Smooth muscle cell (in vitro differentiated cells): ENCODE data around the gene TMEM214. TPM values are rescaled to one million over a fixed set of nuclear protein-coding genes. Genes with fewer than 3 reads are reported as not detected.

Experiments used
- DNase-seq: peaks from one replicate; lab custom pipeline; 2025; ENCODE audit not compliant: unreplicated experiment; lab: John Stamatoyannopoulos, UW
- H2AFZ ChIP-seq: fragments of 200-600 bp; sonication (generic); 2 replicates; pipeline ENCODE4 v1.6.0; 2016; ENCODE audit warnings: antibody characterized with exemption, low read depth, mild to moderate bottlenecking
- H3F3A ChIP-seq: fragments of 200-600 bp; sonication (generic); 2 replicates; pipeline ENCODE4 v1.6.0; 2017; ENCODE audit warnings: antibody characterized with exemption, low read depth
- H3K27ac ChIP-seq: fragments of 200-600 bp; sonication (generic); 2 replicates; pipeline ENCODE4 v1.5.1; 2016; ENCODE audit warnings: low read depth, mild to moderate bottlenecking
- H3K27me3 ChIP-seq: fragments of 200-600 bp; sonication (generic); 2 replicates; pipeline ENCODE4 v1.6.1; 2016; ENCODE audit warnings: low read depth, mild to moderate bottlenecking
- H3K36me3 ChIP-seq: fragments of 200-600 bp; sonication (generic); 2 replicates; pipeline ENCODE4 v1.5.1; 2016; ENCODE audit warnings: low read depth
- H3K4me1 ChIP-seq: fragments of 200-600 bp; sonication (generic); 2 replicates; pipeline ENCODE4 v1.5.1; 2016; ENCODE audit warnings: low read depth
- H3K4me2 ChIP-seq: fragments of 200-600 bp; sonication (generic); 2 replicates; pipeline ENCODE4 v1.6.0; 2016; ENCODE audit warnings: mild to moderate bottlenecking
- H3K4me3 ChIP-seq: fragments of 200-600 bp; sonication (generic); 2 replicates; pipeline ENCODE4 v1.5.1; 2016; ENCODE audit warnings: mild to moderate bottlenecking
- H3K79me2 ChIP-seq: fragments of 200-600 bp; sonication (generic); 2 replicates; pipeline ENCODE4 v1.6.0; 2016; ENCODE audit warnings: low read depth, mild to moderate bottlenecking
- H3K9ac ChIP-seq: fragments of 200-600 bp; sonication (generic); 2 replicates; pipeline ENCODE4 v1.6.0; 2016; ENCODE audit warnings: low read depth
- H3K9me3 ChIP-seq: fragments of 200-600 bp; sonication (generic); replicated peaks from 2 replicates; pipeline ENCODE4 v1.5.1; 2016; ENCODE audit warnings: low read depth
- H4K20me1 ChIP-seq: fragments of 200-600 bp; sonication (generic); 2 replicates; pipeline ENCODE4 v1.6.0; 2016; ENCODE audit warnings: low read depth
- WGBS: methylation state at CpG from one replicate; pipeline ENCODE4 v1.1.7; 2016; ENCODE audit warnings: low lambda C conversion rate; 5-methylcytosine and 5-hydroxymethylcytosine counted together
- polyA plus RNA-seq: library from polyadenylated mRNA; unstranded; fragments of >200 nt; fragmentation: Nextera tagmentation; extraction: Ambion mirVana; gene quantifications from 2 replicates; pipeline ENCODE4 v1.2.1, GENCODE V29; 2016
- total RNA-seq: library from RNA; depleted of rRNA; stranded (reverse); fragments of >200 nt; gene quantifications from 2 replicates; pipeline ENCODE4 v1.2.3, GENCODE V29; 2014
- TF ChIP-seq, protein P1 (sequence below): fragments of 200-600 bp; sonication (generic); IDR thresholded peaks from 2 replicates; pipeline ENCODE4 v1.5.1; 2017; ENCODE audit warnings: borderline replicate concordance, mild to moderate bottlenecking, antibody characterized with exemption; ENCODE audit not compliant: insufficient read depth, poor library complexity, severe bottlenecking

TMEM214 gene
- total and polyA plus RNA-seq, 2 experiments from 2014 or later = 79.6 to 99.7 TPM

DNA sequence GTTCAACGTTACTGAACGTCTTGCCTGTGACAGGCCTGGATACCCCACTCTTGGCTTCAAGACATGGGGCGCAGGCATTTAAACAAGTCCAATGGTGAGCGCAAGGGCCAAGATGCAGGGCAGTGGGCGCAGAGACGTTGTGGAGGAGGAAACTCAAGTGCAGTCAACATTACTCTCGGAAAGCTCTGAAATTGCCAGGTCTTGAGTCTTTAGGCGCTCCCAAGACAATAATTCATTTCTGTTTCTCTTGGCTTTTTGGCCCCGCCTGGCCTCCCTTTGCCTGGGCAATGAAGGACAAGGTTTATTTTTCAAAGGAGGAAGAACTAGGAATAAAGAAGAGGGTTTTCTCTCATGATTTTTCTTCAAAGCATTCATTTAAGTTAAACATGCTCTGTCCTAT is 13.3 kb upstream of the TMEM214 start:
- H3K4me1 ChIP-seq = no peaks in the 10 kb centered on the region
- TF ChIP-seq, protein P1, sequence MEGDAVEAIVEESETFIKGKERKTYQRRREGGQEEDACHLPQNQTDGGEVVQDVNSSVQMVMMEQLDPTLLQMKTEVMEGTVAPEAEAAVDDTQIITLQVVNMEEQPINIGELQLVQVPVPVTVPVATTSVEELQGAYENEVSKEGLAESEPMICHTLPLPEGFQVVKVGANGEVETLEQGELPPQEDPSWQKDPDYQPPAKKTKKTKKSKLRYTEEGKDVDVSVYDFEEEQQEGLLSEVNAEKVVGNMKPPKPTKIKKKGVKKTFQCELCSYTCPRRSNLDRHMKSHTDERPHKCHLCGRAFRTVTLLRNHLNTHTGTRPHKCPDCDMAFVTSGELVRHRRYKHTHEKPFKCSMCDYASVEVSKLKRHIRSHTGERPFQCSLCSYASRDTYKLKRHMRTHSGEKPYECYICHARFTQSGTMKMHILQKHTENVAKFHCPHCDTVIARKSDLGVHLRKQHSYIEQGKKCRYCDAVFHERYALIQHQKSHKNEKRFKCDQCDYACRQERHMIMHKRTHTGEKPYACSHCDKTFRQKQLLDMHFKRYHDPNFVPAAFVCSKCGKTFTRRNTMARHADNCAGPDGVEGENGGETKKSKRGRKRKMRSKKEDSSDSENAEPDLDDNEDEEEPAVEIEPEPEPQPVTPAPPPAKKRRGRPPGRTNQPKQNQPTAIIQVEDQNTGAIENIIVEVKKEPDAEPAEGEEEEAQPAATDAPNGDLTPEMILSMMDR = no peak
- H3K27me3 ChIP-seq = no peaks in the 10 kb centered on the region
- no peak for DNase-seq
- H3K9ac ChIP-seq = no peak overlapping the region
- H3K79me2 ChIP-seq = no peaks in the 10 kb centered on the region
- peaks cover 13% of the 10 kb centered on the region for H3F3A ChIP-seq
- H3K27ac ChIP-seq = no peak overlapping the region
- no peak overlapping the region for H3K4me2 ChIP-seq
- H3K4me3 ChIP-seq = no peak overlapping the region
- H3K36me3 ChIP-seq = no peaks in the 10 kb centered on the region
- WGBS = 96% methylated on average over 9 of the region's 9 CpGs
- H4K20me1 ChIP-seq = peaks cover 81% of the 10 kb centered on the region
- H3K9me3 ChIP-seq = no peaks in the 10 kb centered on the region
- no peak overlapping the region for H2AFZ ChIP-seq

DNA sequence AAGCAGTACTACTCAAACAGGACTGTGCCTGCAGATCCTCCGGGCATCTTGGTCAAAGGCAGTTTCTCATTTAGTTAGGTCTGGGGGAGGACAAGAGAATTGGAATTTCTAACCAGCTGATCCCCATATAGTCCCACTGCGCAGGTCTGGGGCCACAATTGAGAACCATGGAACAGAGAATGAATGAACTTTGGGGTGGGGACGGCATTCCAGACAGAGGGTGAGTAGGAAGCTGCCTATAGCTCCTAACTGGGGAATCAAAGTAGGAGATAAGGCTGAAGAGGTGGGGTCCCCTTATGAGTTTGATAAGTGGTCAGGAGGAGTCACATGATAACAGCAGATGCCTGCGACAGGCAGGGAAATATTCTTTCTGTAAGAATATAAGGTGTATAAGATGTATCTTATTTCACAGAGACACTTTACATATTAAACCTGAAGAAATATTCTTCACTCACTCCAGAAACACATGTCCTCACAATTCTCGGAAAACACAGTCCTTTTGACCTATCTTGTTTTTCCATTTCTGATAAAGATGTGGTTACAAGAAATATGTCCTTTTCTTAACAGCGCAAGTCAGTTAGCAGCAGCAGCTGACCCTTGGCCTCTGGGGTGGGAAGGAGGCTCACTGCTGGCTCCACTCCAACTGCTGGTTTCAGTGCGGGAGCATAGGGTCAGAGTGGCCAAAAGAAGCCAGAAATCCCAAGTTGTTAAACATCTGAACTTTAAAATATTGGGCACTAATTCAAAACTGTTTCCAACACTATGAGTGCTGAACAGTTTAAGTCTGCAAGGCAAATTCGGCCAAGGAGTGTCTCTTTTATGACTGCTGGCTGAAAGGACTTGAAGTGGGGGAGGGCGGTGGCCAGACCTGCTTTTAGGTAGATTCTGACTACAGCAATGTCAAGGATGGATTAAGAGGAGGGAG is 12.6 kb upstream of the TMEM214 start:
- no peaks in the 10 kb centered on the region for H3K9me3 ChIP-seq
- H3K27ac ChIP-seq = peak overlapping the region; percentile 45
- 58% methylated on average over 9 of the region's 9 CpGs for WGBS

DNA sequence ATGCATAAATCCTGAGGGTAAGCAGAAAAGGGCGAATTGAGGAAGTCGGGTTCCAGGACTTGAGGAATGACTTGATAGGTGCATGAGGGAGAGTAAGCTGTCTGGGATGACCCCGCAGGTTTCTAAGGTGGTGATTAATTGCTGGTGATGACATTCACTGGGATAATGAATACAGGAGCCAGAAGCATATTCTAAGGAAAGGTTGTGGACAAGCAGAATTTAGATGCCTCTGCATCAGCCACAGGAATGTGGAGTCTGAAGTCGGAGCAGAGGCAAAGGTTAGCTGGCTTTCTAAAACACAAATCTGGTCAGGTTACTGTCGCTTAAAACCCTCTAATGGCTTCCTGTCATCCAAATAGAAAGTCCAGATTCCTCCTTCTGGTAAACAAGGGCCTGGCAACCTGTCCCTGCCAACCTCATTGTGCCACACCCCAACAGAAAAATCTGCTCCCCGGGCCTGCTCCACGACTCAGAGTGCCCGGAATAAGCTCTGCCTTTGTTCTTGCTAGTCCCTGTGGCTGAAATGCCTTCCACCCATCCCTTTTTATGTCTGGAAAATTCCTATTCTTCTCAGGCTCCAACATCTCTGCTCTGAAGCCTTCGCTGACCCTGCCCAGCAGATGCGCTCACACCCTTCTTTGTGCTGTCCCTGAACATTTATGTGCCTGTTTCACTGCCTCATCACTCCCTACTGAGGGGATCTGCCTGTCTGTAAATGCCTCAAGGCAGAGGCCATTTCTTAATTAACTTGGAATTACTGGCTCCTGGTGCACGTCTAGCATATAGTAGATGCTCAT is 11.3 kb upstream of the TMEM214 start:
- peaks cover 85% of the 10 kb centered on the region for H4K20me1 ChIP-seq
- H3K79me2 ChIP-seq = no peaks in the 10 kb centered on the region
- no peaks in the 10 kb centered on the region for H3K4me1 ChIP-seq
- no peak overlapping the region for H3K9ac ChIP-seq
- WGBS = 57% methylated on average over 11 of the region's 11 CpGs
- no peak overlapping the region for H3K4me3 ChIP-seq
- no peaks in the 10 kb centered on the region for H3K27me3 ChIP-seq
- H3K9me3 ChIP-seq = no peaks in the 10 kb centered on the region
- no peak for DNase-seq
- TF ChIP-seq, protein P1 = no peak
- no peak overlapping the region for H2AFZ ChIP-seq
- peak overlapping the region; percentile 22 for H3K4me2 ChIP-seq
- peak overlapping the region; percentile 45 for H3K27ac ChIP-seq
- no peaks in the 10 kb centered on the region for H3K36me3 ChIP-seq
- H3F3A ChIP-seq = peaks cover 9% of the 10 kb centered on the region

More for the DNA sequence above, 12.6 kb upstream of the TMEM214 start:
- H3K4me2 ChIP-seq = peak overlapping the region; percentile 22
- H3F3A ChIP-seq = peaks cover 13% of the 10 kb centered on the region
- H2AFZ ChIP-seq = no peak overlapping the region
- H3K79me2 ChIP-seq = no peaks in the 10 kb centered on the region
- no peak for DNase-seq
- H3K9ac ChIP-seq = no peak overlapping the region
- H3K4me1 ChIP-seq = no peaks in the 10 kb centered on the region
- peaks cover 83% of the 10 kb centered on the region for H4K20me1 ChIP-seq
- H3K36me3 ChIP-seq = no peaks in the 10 kb centered on the region
- TF ChIP-seq, protein P1 = no peak
- no peaks in the 10 kb centered on the region for H3K27me3 ChIP-seq
- H3K4me3 ChIP-seq = no peak overlapping the region
